ENCODE results near the gene LRP8.

- no peak for TF ChIP-seq IRF2 (CRISPR knock-in tag; IDR thresholded peaks at IDR 0.05; ENCODE audit: borderline replicate concordance, low read depth)
- no peak for TF ChIP-seq CTCF (IDR thresholded peaks at IDR 0.05)
- TF ChIP-seq ATF2 (CRISPR knock-in tag; IDR thresholded peaks at IDR 0.05; ENCODE audit: borderline replicate concordance, low read depth), result no peak
- no peak for TF ChIP-seq NFE2L1 (CRISPR knock-in tag; IDR thresholded peaks at IDR 0.05)
- TF ChIP-seq SMAD3 (CRISPR knock-in tag; IDR thresholded peaks at IDR 0.05; ENCODE audit: borderline replicate concordance), result no peak
- TF ChIP-seq SMAD4 (CRISPR knock-in tag; IDR thresholded peaks at IDR 0.05), result no peak
- TF ChIP-seq USF2 (CRISPR knock-in tag; IDR thresholded peaks at IDR 0.05), result no peak
- TF ChIP-seq CREM (CRISPR knock-in tag; IDR thresholded peaks at IDR 0.05), result no peak
- no peak for TF ChIP-seq MYBL2 (CRISPR knock-in tag; IDR thresholded peaks at IDR 0.05)
- no peak for TF ChIP-seq CREB1 (CRISPR knock-in tag; IDR thresholded peaks at IDR 0.05)
- no peak for TF ChIP-seq KAT7 (CRISPR knock-in tag; IDR thresholded peaks at IDR 0.05; ENCODE audit: borderline replicate concordance)
- no peak for TF ChIP-seq ATF3 (CRISPR knock-in tag; conservative IDR thresholded peaks at IDR 0.05)
- TF ChIP-seq RELA (CRISPR knock-in tag; IDR thresholded peaks at IDR 0.05; ENCODE audit: borderline replicate concordance), result no peak
Measured at GRCh38 chr1:53346814-53347176, 18.9 kb upstream of the LRP8 start.
